HUES48 (cell line): Measurements from ENCODE around the gene CWH43.
"Not testable (repeated sequence)": the region's sequence is repeated elsewhere in the genome, so short reads cannot be mapped to it uniquely, and the experiment has no call there.

Source experiments
- H3K27ac ChIP-seq: one replicate; pipeline ENCODE4 v1.7.0; 2013; ENCODE audit warnings: low read depth, low read length, inconsistent platforms
- H3K27me3 ChIP-seq: 2 replicates; pipeline ENCODE4 v1.6.1; 2013; ENCODE audit warnings: mild to moderate bottlenecking, low read length; ENCODE audit not compliant: control insufficient read depth, insufficient read depth
- H3K36me3 ChIP-seq: 2 replicates; pipeline ENCODE4 v1.6.1; 2013; ENCODE audit warnings: low read length; ENCODE audit not compliant: control insufficient read depth, insufficient read depth
- H3K4me1 ChIP-seq: 2 replicates; pipeline ENCODE4 v1.6.1; 2013; ENCODE audit warnings: mild to moderate bottlenecking, low read length; ENCODE audit not compliant: control insufficient read depth, insufficient read depth
- H3K4me3 ChIP-seq: 2 replicates; pipeline ENCODE4 v1.5.1; 2013; ENCODE audit warnings: mild to moderate bottlenecking, low read depth, low read length
- H3K9ac ChIP-seq: 2 replicates; pipeline ENCODE4 v1.6.1; 2013; ENCODE audit warnings: mild to moderate bottlenecking, low read depth, low read length, moderate library complexity
- H3K9me3 ChIP-seq: 2 replicates; pipeline ENCODE4 v1.6.1; 2013; ENCODE audit warnings: low read length; ENCODE audit not compliant: control insufficient read depth, insufficient read depth

Gene CWH43

GRCh38 chr4:48954314-48954713 is 31.8 kb upstream of the CWH43 start:
- H3K36me3 ChIP-seq = no peaks in the 10 kb centered on the region
- peak overlapping the region; percentile 14 for H3K4me3 ChIP-seq
- no peak overlapping the region for H3K9ac ChIP-seq
- H3K4me1 ChIP-seq = peaks cover 20% of the 10 kb centered on the region
- H3K27ac ChIP-seq = peak overlapping the region; percentile 87
- H3K27me3 ChIP-seq = no peaks in the 10 kb centered on the region
- no peaks in the 10 kb centered on the region for H3K9me3 ChIP-seq

- not testable (repeated sequence) for H3K27me3 ChIP-seq, H3K9ac ChIP-seq, H3K9me3 ChIP-seq, H3K36me3 ChIP-seq, H3K4me3 ChIP-seq, H3K27ac ChIP-seq
- H3K4me1 ChIP-seq = peaks cover 20% of the 10 kb centered on the region
Observed at GRCh38 chr4:48957366-48957765, 28.7 kb upstream of the CWH43 start.

- no peaks in the 10 kb centered on the region for H3K27me3 ChIP-seq
- no peak overlapping the region for H3K27ac ChIP-seq
- no peak overlapping the region for H3K4me3 ChIP-seq
- H3K9me3 ChIP-seq = no peaks in the 10 kb centered on the region
- no peaks in the 10 kb centered on the region for H3K36me3 ChIP-seq
- peaks cover 16% of the 10 kb centered on the region for H3K4me1 ChIP-seq
- no peak overlapping the region for H3K9ac ChIP-seq
Observed at GRCh38 chr4:48958582-48958981, 27.5 kb upstream of the CWH43 start.

- Histone ChIP-seq H3K27ac (no peak overlapping the region), H3K9me3 (no peaks in the 10 kb centered on the region), H3K9ac (no peak overlapping the region), H3K4me1 (no peaks in the 10 kb centered on the region), H3K4me3 (no peak overlapping the region), H3K27me3 (no peaks in the 10 kb centered on the region), H3K36me3 (no peaks in the 10 kb centered on the region)
Observed at GRCh38 chr4:48960988-48961635, 25.0 kb upstream of the CWH43 start.

GRCh38 chr4:48962636-48963035 is 23.4 kb upstream of the CWH43 start:
- Histone ChIP-seq H3K36me3 (no peaks in the 10 kb centered on the region), H3K27ac (no peak overlapping the region), H3K4me3 (no peak overlapping the region), H3K4me1 (no peaks in the 10 kb centered on the region), H3K9ac (no peak overlapping the region), H3K9me3 (no peaks in the 10 kb centered on the region), H3K27me3 (no peaks in the 10 kb centered on the region)

- Histone ChIP-seq H3K27ac (no peak overlapping the region), H3K27me3 (no peaks in the 10 kb centered on the region), H3K9me3 (no peaks in the 10 kb centered on the region), H3K9ac (no peak overlapping the region), H3K36me3 (no peaks in the 10 kb centered on the region), H3K4me3 (no peak overlapping the region), H3K4me1 (no peaks in the 10 kb centered on the region)
Observed at GRCh38 chr4:48963042-48963679, 22.9 kb upstream of the CWH43 start.

GRCh38 chr4:48967101-48967500 is 19.0 kb upstream of the CWH43 start:
- no peak overlapping the region for H3K27ac ChIP-seq

GRCh38 chr4:48967631-48968030 is 18.4 kb upstream of the CWH43 start:
- H3K4me3 ChIP-seq = no peak overlapping the region
- H3K27ac ChIP-seq = no peak overlapping the region
- H3K36me3 ChIP-seq = no peaks in the 10 kb centered on the region

More at GRCh38 chr4:48967101-48967500, 19.0 kb upstream of the CWH43 start:
- Histone ChIP-seq H3K9me3 (no peaks in the 10 kb centered on the region), H3K4me1 (no peaks in the 10 kb centered on the region), H3K36me3 (no peaks in the 10 kb centered on the region), H3K4me3 (no peak overlapping the region), H3K9ac (no peak overlapping the region), H3K27me3 (no peaks in the 10 kb centered on the region)

GRCh38 chr4:48968814-48969213 is 17.3 kb upstream of the CWH43 start:
- no peaks in the 10 kb centered on the region for H3K4me1 ChIP-seq
- no peaks in the 10 kb centered on the region for H3K9me3 ChIP-seq
- no peaks in the 10 kb centered on the region for H3K36me3 ChIP-seq
- no peak overlapping the region for H3K4me3 ChIP-seq
- H3K27ac ChIP-seq = no peak overlapping the region
- no peak overlapping the region for H3K9ac ChIP-seq
- H3K27me3 ChIP-seq = no peaks in the 10 kb centered on the region

More at GRCh38 chr4:48967631-48968030, 18.4 kb upstream of the CWH43 start:
- Histone ChIP-seq H3K27me3 (no peaks in the 10 kb centered on the region), H3K9me3 (no peaks in the 10 kb centered on the region), H3K9ac (no peak overlapping the region), H3K4me1 (no peaks in the 10 kb centered on the region)

- Histone ChIP-seq H3K9me3 (no peaks in the 10 kb centered on the region), H3K4me1 (no peaks in the 10 kb centered on the region), H3K9ac (no peak overlapping the region)
Observed at GRCh38 chr4:48970471-48970921, 15.6 kb upstream of the CWH43 start.

GRCh38 chr4:48974979-48975640 is 11.0 kb upstream of the CWH43 start:
- Histone ChIP-seq H3K27me3 (no peaks in the 10 kb centered on the region), H3K4me3 (no peak overlapping the region), H3K9ac (no peak overlapping the region), H3K4me1 (no peaks in the 10 kb centered on the region), H3K9me3 (no peaks in the 10 kb centered on the region; the same call in 1 of the 2 replicates), H3K36me3 (no peaks in the 10 kb centered on the region), H3K27ac (no peak overlapping the region)

More at GRCh38 chr4:48970471-48970921, 15.6 kb upstream of the CWH43 start:
- Histone ChIP-seq H3K36me3 (no peaks in the 10 kb centered on the region), H3K4me3 (no peak overlapping the region), H3K27me3 (no peaks in the 10 kb centered on the region), H3K27ac (no peak overlapping the region)
